ENCODE data around the gene PPP4R3A. TPM values are rescaled to one million over a fixed set of nuclear protein-coding genes. Genes with fewer than 3 reads are reported as not detected.

Gene PPP4R3A
- total and polyA plus RNA-seq, 2 donors (not counting 1 experiment from before 2014, with no cell fraction given): 40.3 to 88.0 TPM

GRCh38 chr14:91523972-91524371 lies 13.9 kb upstream of the PPP4R3A start:
- Histone ChIP-seq H3K4me1 (ENCODE audit: control insufficient read depth, extremely low read depth, insufficient read depth, low read length) (no peaks in the 10 kb centered on the region), H3K4me3 (replicated peaks in 1 of 4; ENCODE audit: control extremely low read depth in 1 of 4, insufficient read depth in 1 of 4, low read depth in 3 of 4, low read length in 4 of 4) (no peak overlapping the region), H3K27me3 (ENCODE audit: control insufficient read depth, insufficient read depth, low read length) (no peaks in the 10 kb centered on the region), H3K4me2 (ENCODE audit: extremely low read depth, insufficient read depth, low read length) (no peak overlapping the region), H3K9me3 (ENCODE audit: control insufficient read depth, insufficient read depth, low read depth, low read length) (no peaks in the 10 kb centered on the region), H3K9ac (ENCODE audit: insufficient read depth, low read length) (no peak overlapping the region), H4K20me1 (ENCODE audit: control insufficient read depth, extremely low read depth, insufficient read depth, low read length) (no peaks in the 10 kb centered on the region), H2AFZ (ENCODE audit: low read length) (no peak overlapping the region), H3K27ac (ENCODE audit: insufficient read depth, low read length) (no peak overlapping the region), H3K36me3 (ENCODE audit: control insufficient read depth, insufficient read depth, low read length) (no peaks in the 10 kb centered on the region), H3K79me2 (ENCODE audit: control insufficient read depth, insufficient read depth, low read length) (no peaks in the 10 kb centered on the region)
- DNase-seq (ENCODE audit: low read depth in 2 of 2): no peak
- TF ChIP-seq CTCF (conservative IDR thresholded peaks at IDR 0.05 in 1 of 2, IDR thresholded peaks at IDR 0.05 in 1 of 2; ENCODE audit: low read depth in 1 of 2, low read length in 2 of 2) (no peak), EZH2 (IDR thresholded peaks at IDR 0.05; ENCODE audit: low read length, missing control alignments) (no peak)

DNA sequence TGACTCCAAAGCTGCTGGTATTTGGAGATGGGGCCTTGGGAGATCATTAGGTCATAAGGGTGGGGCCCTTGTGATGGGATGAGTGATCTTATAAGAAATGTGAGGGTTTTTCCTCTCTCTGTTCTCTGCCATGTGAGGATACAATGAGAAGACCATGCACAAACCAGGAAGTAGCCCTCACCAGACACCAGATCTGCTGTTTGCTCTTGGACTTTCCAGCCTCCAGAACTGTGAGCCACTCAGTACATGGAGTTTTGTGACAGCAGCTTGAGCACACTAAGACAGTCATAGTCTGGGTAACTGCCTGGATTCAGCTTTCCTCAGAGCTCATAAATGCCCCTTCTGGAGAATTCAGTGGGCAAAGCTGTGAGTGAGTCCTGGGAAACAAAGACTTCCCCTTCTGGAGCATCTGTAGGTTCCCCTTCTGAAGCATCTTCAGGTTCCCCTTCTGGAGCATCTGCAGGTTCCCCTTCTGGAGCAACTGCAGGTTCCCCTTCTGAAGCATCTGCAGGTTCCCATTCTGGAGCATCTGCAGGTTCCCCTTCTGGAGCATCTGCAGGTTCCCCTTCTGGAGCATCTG lies 11.0 kb upstream of the PPP4R3A start:
- Histone ChIP-seq H3K9ac (ENCODE audit: insufficient read depth, low read length) (no peak overlapping the region), H4K20me1 (ENCODE audit: control insufficient read depth, extremely low read depth, insufficient read depth, low read length) (no peaks in the 10 kb centered on the region), H3K36me3 (ENCODE audit: control insufficient read depth, insufficient read depth, low read length) (no peaks in the 10 kb centered on the region), H3K4me2 (ENCODE audit: extremely low read depth, insufficient read depth, low read length) (no peak overlapping the region), H3K79me2 (ENCODE audit: control insufficient read depth, insufficient read depth, low read length) (no peaks in the 10 kb centered on the region), H3K9me3 (ENCODE audit: control insufficient read depth, insufficient read depth, low read depth, low read length) (no peaks in the 10 kb centered on the region), H2AFZ (ENCODE audit: low read length) (no peak overlapping the region), H3K4me3 (replicated peaks in 1 of 4; ENCODE audit: control extremely low read depth in 1 of 4, insufficient read depth in 1 of 4, low read depth in 3 of 4, low read length in 4 of 4) (no peak overlapping the region), H3K4me1 (ENCODE audit: control insufficient read depth, extremely low read depth, insufficient read depth, low read length) (no peaks in the 10 kb centered on the region), H3K27ac (ENCODE audit: insufficient read depth, low read length) (no peak overlapping the region), H3K27me3 (ENCODE audit: control insufficient read depth, insufficient read depth, low read length) (no peaks in the 10 kb centered on the region)
- TF ChIP-seq CTCF (conservative IDR thresholded peaks at IDR 0.05 in 1 of 2, IDR thresholded peaks at IDR 0.05 in 1 of 2; ENCODE audit: low read depth in 1 of 2, low read length in 2 of 2): no peak
- no peak for TF ChIP-seq EZH2 (IDR thresholded peaks at IDR 0.05; ENCODE audit: low read length, missing control alignments)
- DNase-seq (ENCODE audit: low read depth in 2 of 2): no peak

DNA sequence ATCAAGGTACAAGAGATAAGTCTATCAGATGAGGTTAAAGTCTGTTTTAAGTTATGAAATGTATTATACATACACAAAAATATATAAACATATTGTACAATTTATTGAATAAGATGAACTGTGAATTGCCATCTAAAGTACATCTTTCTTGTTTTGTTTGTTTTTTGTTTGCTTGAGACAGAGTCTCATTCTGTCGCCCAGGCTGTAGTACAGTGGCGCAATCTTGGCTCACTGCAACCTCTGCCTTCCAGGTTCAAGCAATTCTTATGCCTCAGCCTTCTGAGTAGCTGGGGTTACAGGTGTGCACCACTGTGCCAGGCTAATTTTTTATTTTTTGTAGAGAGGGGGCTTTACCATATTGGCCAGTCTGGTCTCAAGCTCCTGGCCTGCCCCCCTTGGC lies 10.0 kb upstream of the PPP4R3A start:
- no peaks in the 10 kb centered on the region for H3K36me3 ChIP-seq (ENCODE audit: control insufficient read depth, insufficient read depth, low read length)
- no peak overlapping the region for H2AFZ ChIP-seq (ENCODE audit: low read length)
- no peaks in the 10 kb centered on the region for H3K27me3 ChIP-seq (ENCODE audit: control insufficient read depth, insufficient read depth, low read length)
- H3K9me3 ChIP-seq (ENCODE audit: control insufficient read depth, insufficient read depth, low read depth, low read length): no peaks in the 10 kb centered on the region
- no peak overlapping the region for H3K4me3 ChIP-seq (replicated peaks in 1 of 4; ENCODE audit: control extremely low read depth in 1 of 4, insufficient read depth in 1 of 4, low read depth in 3 of 4, low read length in 4 of 4)
- H3K4me1 ChIP-seq (ENCODE audit: control insufficient read depth, extremely low read depth, insufficient read depth, low read length): no peaks in the 10 kb centered on the region
- H3K79me2 ChIP-seq (ENCODE audit: control insufficient read depth, insufficient read depth, low read length): no peaks in the 10 kb centered on the region
- DNase-seq (ENCODE audit: low read depth in 2 of 2): no peak
- TF ChIP-seq EZH2 (IDR thresholded peaks at IDR 0.05; ENCODE audit: low read length, missing control alignments): no peak
- H4K20me1 ChIP-seq (ENCODE audit: control insufficient read depth, extremely low read depth, insufficient read depth, low read length): no peaks in the 10 kb centered on the region
- H3K9ac ChIP-seq (ENCODE audit: insufficient read depth, low read length): no peak overlapping the region
- H3K27ac ChIP-seq (ENCODE audit: insufficient read depth, low read length): no peak overlapping the region
- H3K4me2 ChIP-seq (ENCODE audit: extremely low read depth, insufficient read depth, low read length): no peak overlapping the region
